Sigmoid colon (tissue), 7 donors: Measurements from ENCODE around the gene RASSF1. TPM values are rescaled to one million over a fixed set of nuclear protein-coding genes. Genes with fewer than 3 reads are reported as not detected.
A peak's percentile ranks its signal among the peaks of the same experiment; 100 is the strongest.

Source experiments
- DNase-seq: peaks from one replicate; pipeline ENCODE4 v3.0.0-alpha.2; 2019
- H3K27ac ChIP-seq, 4 donors: fragments of 200-600 bp; sonication (generic); one replicate each; pipeline ENCODE4 v1.5.1; 2016 to 2019; ENCODE audit warnings: mild to moderate bottlenecking in 1 of 4
- H3K27me3 ChIP-seq, 3 donors: fragments of 200-600 bp; sonication (generic); one replicate each; pipeline ENCODE4 v1.5.1; 2019; ENCODE audit warnings: mild to moderate bottlenecking in 1 of 3
- H3K36me3 ChIP-seq, 4 donors: fragments of 200-600 bp; sonication (generic); one replicate each; pipeline ENCODE4 v1.5.1; 2016 to 2019
- H3K4me1 ChIP-seq, 4 donors: fragments of 200-600 bp; sonication (generic); one replicate each; pipeline ENCODE4 v1.5.1; 2017 to 2019
- H3K4me3 ChIP-seq, 4 donors: fragments of 200-600 bp; sonication (generic); one replicate each; pipeline ENCODE4 v1.5.1; 2017 to 2019; ENCODE audit warnings: mild to moderate bottlenecking in 2 of 4, moderate library complexity in 1 of 4
- H3K9me3 ChIP-seq, 4 donors: fragments of 200-600 bp in 3 of 4; sonication (generic) in 3 of 4; one replicate each; pipeline versions ENCODE4 v1.5.1 to v1.6.1; 2013 to 2019
- CTCF ChIP-seq, 4 experiments: fragments of 450-650 bp in 3 of 4; fragments of 200-600 bp in 1 of 4; IDR thresholded peaks; one replicate each; pipeline ENCODE4 v1.5.1; 2016 to 2019; ENCODE audit warnings: antibody characterized with exemption in 4 of 4, mild to moderate bottlenecking in 3 of 4, moderate library complexity in 2 of 4
- EP300 ChIP-seq, 4 donors: sonication (generic); formaldehyde crosslinking; IDR thresholded peaks; one replicate each; pipeline ENCODE4 v1.6.1; 2017; ENCODE audit warnings: antibody characterized with exemption in 4 of 4
- POLR2A ChIP-seq, 2 donors: fragments of 450-650 bp; IDR thresholded peaks; one replicate each; pipeline ENCODE4 v1.6.1; 2016; ENCODE audit warnings: antibody characterized with exemption in 2 of 2, mild to moderate bottlenecking in 2 of 2, moderate library complexity in 2 of 2
- POLR2AphosphoS5 ChIP-seq, 4 donors: sonication (generic); formaldehyde crosslinking; IDR thresholded peaks; one replicate each; pipeline ENCODE4 v1.6.1; 2017; ENCODE audit warnings: antibody characterized with exemption in 4 of 4
- WGBS, 2 donors: extraction: QIAGEN DNeasy Blood & Tissue Kit; methylation state at CpG; one replicate each; pipeline ENCODE4 v1.1.7; 2013; 5-methylcytosine and 5-hydroxymethylcytosine counted together
- intact Hi-C: fragments of 100-400 bp; cut with DNase I; formaldehyde crosslinking; loops from one replicate; pipeline ENCODE4 v1.15.1; 2023
- polyA plus RNA-seq, 3 donors: library from polyadenylated mRNA; stranded (reverse); fragments of 200-250 nt; gene quantifications; one replicate each; pipeline ENCODE4 v1.2.3, GENCODE V29; 2013
- total RNA-seq, 4 donors: library from RNA; depleted of rRNA; stranded (reverse); fragments of >200 nt; gene quantifications; one replicate each; pipeline ENCODE4 v1.1.0, GENCODE V29; 2016
- donor health status: healthy with polysubstance abuse.
- donor health status: Bipolar disorder and iron deficiency.
- donor health status: healthy.

RASSF1 gene
- total and polyA plus RNA-seq, 7 donors: 16.4 to 41.7 (median 27.7) TPM

GRCh38 chr3:50296721-50297383 lies 43.8 kb downstream of the RASSF1 start:
- Histone ChIP-seq H3K27ac (no peak overlapping the region), H3K36me3 (no peaks in the 10 kb centered on the region), H3K27me3 (no peaks in the 10 kb centered on the region), H3K4me3 (no peak overlapping the region), H3K4me1 (peaks cover 4 to 46% (median 36%) of the 10 kb centered on the region in 4 donors), H3K9me3 (no peaks in the 10 kb centered on the region)
- no peak for TF ChIP-seq POLR2AphosphoS5 (IDR thresholded peaks at IDR 0.05)
- no peak for TF ChIP-seq POLR2A (IDR thresholded peaks at IDR 0.05)
- TF ChIP-seq CTCF (IDR thresholded peaks at IDR 0.05): no peak
- TF ChIP-seq EP300 (IDR thresholded peaks at IDR 0.05): no peak
- DNase-seq: peak; percentile 68
- intact Hi-C loops: no loop called here
- 94% methylated on average over 18 of the region's 18 CpGs for whole genome bisulfite sequencing, 2 donors

GRCh38 chr3:50295553-50296431 lies 44.8 kb downstream of the RASSF1 start:
- H3K9me3 ChIP-seq: no peaks in the 10 kb centered on the region
- H3K27me3 ChIP-seq: no peaks in the 10 kb centered on the region
- H3K4me3 ChIP-seq: no peak overlapping the region
- no peak for TF ChIP-seq POLR2AphosphoS5 (IDR thresholded peaks at IDR 0.05)
- no peak for TF ChIP-seq CTCF (IDR thresholded peaks at IDR 0.05)
- TF ChIP-seq EP300 (IDR thresholded peaks at IDR 0.05): no peak
- no peak for TF ChIP-seq POLR2A (IDR thresholded peaks at IDR 0.05)
- 91 to 92% methylated on average over 8 of the region's 8 CpGs for WGBS, 2 donors
- H3K36me3 ChIP-seq: no peaks in the 10 kb centered on the region
- peak; percentile 60 for DNase-seq
- H3K27ac ChIP-seq: no peak overlapping the region
- intact Hi-C loops: no loop called here
- H3K4me1 ChIP-seq: peaks cover 4 to 51% (median 41%) of the 10 kb centered on the region in 4 donors

- Histone ChIP-seq H3K4me3 (no peak overlapping the region), H3K36me3 (peaks cover 1 to 8% (median 5%) of the 10 kb centered on the region in 4 donors), H3K4me1 (peaks cover 4 to 47% (median 37%) of the 10 kb centered on the region in 4 donors), H3K9me3 (no peaks in the 10 kb centered on the region), H3K27ac (no peak overlapping the region), H3K27me3 (no peaks in the 10 kb centered on the region)
- WGBS, 2 donors: 95% methylated on average over 22 of the region's 22 CpGs
- TF ChIP-seq CTCF (IDR thresholded peaks at IDR 0.05): no peak
- no peak for TF ChIP-seq POLR2A (IDR thresholded peaks at IDR 0.05)
- no peak for TF ChIP-seq POLR2AphosphoS5 (IDR thresholded peaks at IDR 0.05)
- TF ChIP-seq EP300 (IDR thresholded peaks at IDR 0.05): no peak
- intact Hi-C loops: no loop called here
- peak; percentile 67 for DNase-seq
These were observed 45.9 kb downstream of the RASSF1 start for GRCh38 chr3:50294492-50295403.

GRCh38 chr3:50294089-50294488 lies 46.5 kb downstream of the RASSF1 start:
- peaks cover 4 to 15% (median 12%) of the 10 kb centered on the region in 4 donors for H3K36me3 ChIP-seq
- H3K9me3 ChIP-seq: no peaks in the 10 kb centered on the region
- H3K27me3 ChIP-seq: no peaks in the 10 kb centered on the region
- no peak overlapping the region for H3K4me3 ChIP-seq
- no peak for TF ChIP-seq EP300 (IDR thresholded peaks at IDR 0.05)
- TF ChIP-seq POLR2AphosphoS5 (IDR thresholded peaks at IDR 0.05): no peak
- TF ChIP-seq POLR2A (IDR thresholded peaks at IDR 0.05): no peak
- no peak for TF ChIP-seq CTCF (IDR thresholded peaks at IDR 0.05)
- peaks cover 3 to 46% (median 36%) of the 10 kb centered on the region in 4 donors for H3K4me1 ChIP-seq
- WGBS, 2 donors: 93 to 94% methylated on average over 4 of the region's 4 CpGs
- no peak for DNase-seq
- H3K27ac ChIP-seq: peak overlapping the region in 2 of 4 donors; percentile 94 to 95
- intact Hi-C loops: no loop called here
